Measurements from ENCODE around the gene CAMKK1. TPM values are rescaled to one million over a fixed set of nuclear protein-coding genes. Genes with fewer than 3 reads are reported as not detected.

Gene CAMKK1
- total RNA-seq, 1 experiment from 2014 or later, result 1.7 TPM

GRCh38 chr17:3912827-3913226, 20.0 kb upstream of the CAMKK1 start:
- DNase-seq, result no peak
- intact Hi-C loops (cut with micrococcal nuclease; ENCODE audit: unreplicated experiment), result loop anchor here (10.0 kb wide), 1 partner anchor 162 kb away; no protein-coding TSS in a partner anchor
- no peaks in the 10 kb centered on the region for H3K27me3 Mint-ChIP-seq (ENCODE audit: unreplicated experiment)
- H3K27ac Mint-ChIP-seq (ENCODE audit: unreplicated experiment), result no peak overlapping the region
- BruUV-seq (replicated peaks), result no TSS peak
- no peak overlapping the region for H3K4me3 Mint-ChIP-seq (ENCODE audit: low read depth, unreplicated experiment)
- no peaks in the 10 kb centered on the region for H3K4me1 Mint-ChIP-seq (ENCODE audit: low read depth, unreplicated experiment)
- no peaks in the 10 kb centered on the region for H3K9me3 Mint-ChIP-seq (ENCODE audit: low read depth, unreplicated experiment)
- no peaks in the 10 kb centered on the region for H3K36me3 Mint-ChIP-seq (ENCODE audit: insufficient read depth, unreplicated experiment)
- no peak for TF ChIP-seq CTCF (IDR thresholded peaks at IDR 0.05; ENCODE audit: unreplicated experiment)
- CTCF ChIA-PET, result interaction anchor here (0.6 kb wide), 2 partner anchors 22 to 831 kb away, joined by 3 to 4 read pairs; no protein-coding TSS in a partner anchor

- no peaks in the 10 kb centered on the region for H3K36me3 Mint-ChIP-seq (ENCODE audit: insufficient read depth, unreplicated experiment)
These were observed 18.6 kb upstream of the CAMKK1 start for GRCh38 chr17:3911271-3912053.

GRCh38 chr17:3910420-3911270, 17.8 kb upstream of the CAMKK1 start:
- no TSS peak for BruUV-seq (replicated peaks)
- no peak for TF ChIP-seq CTCF (IDR thresholded peaks at IDR 0.05; ENCODE audit: unreplicated experiment)
- Mint-ChIP-seq H3K9me3 (ENCODE audit: low read depth, unreplicated experiment) (no peaks in the 10 kb centered on the region), H3K36me3 (ENCODE audit: insufficient read depth, unreplicated experiment) (no peaks in the 10 kb centered on the region), H3K4me3 (ENCODE audit: low read depth, unreplicated experiment) (no peak overlapping the region), H3K27ac (ENCODE audit: unreplicated experiment) (no peak overlapping the region), H3K4me1 (ENCODE audit: low read depth, unreplicated experiment) (no peaks in the 10 kb centered on the region), H3K27me3 (ENCODE audit: unreplicated experiment) (no peaks in the 10 kb centered on the region)
- no peak for DNase-seq
- CTCF ChIA-PET, result no interaction called here
- intact Hi-C loops (cut with micrococcal nuclease; ENCODE audit: unreplicated experiment), result loop anchor here (10.0 kb wide), 1 partner anchor 164 kb away; no protein-coding TSS in a partner anchor

More at GRCh38 chr17:3911271-3912053, 18.6 kb upstream of the CAMKK1 start:
- intact Hi-C loops (cut with micrococcal nuclease; ENCODE audit: unreplicated experiment), result loop anchor here (10.0 kb wide), 1 partner anchor 163 kb away; no protein-coding TSS in a partner anchor
- CTCF ChIA-PET, result no interaction called here
- BruUV-seq (replicated peaks), result no TSS peak
- DNase-seq, result no peak
- no peak overlapping the region for H3K27ac Mint-ChIP-seq (ENCODE audit: unreplicated experiment)
- no peaks in the 10 kb centered on the region for H3K9me3 Mint-ChIP-seq (ENCODE audit: low read depth, unreplicated experiment)
- no peaks in the 10 kb centered on the region for H3K27me3 Mint-ChIP-seq (ENCODE audit: unreplicated experiment)
- H3K4me3 Mint-ChIP-seq (ENCODE audit: low read depth, unreplicated experiment), result no peak overlapping the region
- no peaks in the 10 kb centered on the region for H3K4me1 Mint-ChIP-seq (ENCODE audit: low read depth, unreplicated experiment)
- TF ChIP-seq CTCF (IDR thresholded peaks at IDR 0.05; ENCODE audit: unreplicated experiment), result no peak

GRCh38 chr17:3909257-3909656, 16.4 kb upstream of the CAMKK1 start:
- no peak overlapping the region for H3K4me3 Mint-ChIP-seq (ENCODE audit: low read depth, unreplicated experiment)
- intact Hi-C loops (cut with micrococcal nuclease; ENCODE audit: unreplicated experiment), result no loop called here
- TF ChIP-seq CTCF (IDR thresholded peaks at IDR 0.05; ENCODE audit: unreplicated experiment), result no peak
- H3K9me3 Mint-ChIP-seq (ENCODE audit: low read depth, unreplicated experiment), result no peaks in the 10 kb centered on the region
- DNase-seq, result no peak
- H3K4me1 Mint-ChIP-seq (ENCODE audit: low read depth, unreplicated experiment), result no peaks in the 10 kb centered on the region
- no TSS peak for BruUV-seq (replicated peaks)
- CTCF ChIA-PET, result no interaction called here
- no peaks in the 10 kb centered on the region for H3K36me3 Mint-ChIP-seq (ENCODE audit: insufficient read depth, unreplicated experiment)
- H3K27me3 Mint-ChIP-seq (ENCODE audit: unreplicated experiment), result no peaks in the 10 kb centered on the region
- no peak overlapping the region for H3K27ac Mint-ChIP-seq (ENCODE audit: unreplicated experiment)
